IMR-90 (cell line): ENCODE measurements around the gene SIPA1L3. TPM values are rescaled to one million over a fixed set of nuclear protein-coding genes. Genes with fewer than 3 reads are reported as not detected.

ENCODE experiments used
- ATAC-seq: fragments of 200-7000 bp; cut with Tn5 transposase; 2 replicates; pipeline ENCODE4 v1.9.1; 2020; ENCODE audit warnings: low read depth, mild to moderate bottlenecking, moderate library complexity
- BruUV-seq: library from RNA; stranded (reverse); fragments of 400-500 nt; replicated peaks from 2 replicates; lab custom pipeline; 2021; lab: Mats Ljungman, UMichigan
- CTCF ChIA-PET: fragments of 300-600 bp; formaldehyde crosslinking; extraction: SDS; loops from one replicate; lab custom pipeline; 2021; ENCODE audit warnings: antibody characterized with exemption; lab: Yijun Ruan, JAX
- POLR2A ChIA-PET: fragments of 300-600 bp; sonication (Branson Sonifier 250); formaldehyde crosslinking; loops from one replicate; lab custom pipeline; 2022; ENCODE audit warnings: antibody characterized with exemption; ENCODE audit not compliant: unreplicated experiment; lab: Charles Lee
- DNase-seq: peaks from one replicate; pipeline ENCODE4 v3.0.0; 2013
- H2AFZ ChIP-seq: replicated peaks from 2 replicates; pipeline ENCODE3; 2013; ENCODE audit warnings: low read length, mild to moderate bottlenecking; ENCODE audit not compliant: poor library complexity
- H2AK5ac ChIP-seq: 2 replicates; pipeline ENCODE4 v1.6.1; 2013; ENCODE audit warnings: low read depth, low read length, inconsistent platforms
- H2AK9ac ChIP-seq: replicated peaks from 2 replicates; pipeline ENCODE3; 2013; ENCODE audit warnings: mild to moderate bottlenecking, low read depth, low read length, moderate library complexity; ENCODE audit not compliant: poor library complexity
- H2BK120ac ChIP-seq: 2 replicates; pipeline ENCODE4 v1.6.1; 2013; ENCODE audit warnings: low read depth, low read length, inconsistent platforms
- H2BK15ac ChIP-seq: 3 replicates; pipeline ENCODE4 v1.6.1; 2013; ENCODE audit warnings: low read depth, low read length, inconsistent platforms
- H2BK20ac ChIP-seq: 2 replicates; pipeline ENCODE4 v1.6.1; 2013; ENCODE audit warnings: low read depth, mild to moderate bottlenecking, inconsistent platforms, low read length, moderate library complexity
- H2BK5ac ChIP-seq: 2 replicates; pipeline ENCODE4 v1.6.1; 2013; ENCODE audit warnings: mild to moderate bottlenecking, low read depth, low read length, inconsistent platforms; ENCODE audit not compliant: poor library complexity, severe bottlenecking
- H3K14ac ChIP-seq: replicated peaks from 2 replicates; pipeline ENCODE4 v1.6.1; 2013; ENCODE audit warnings: low read depth, low read length, inconsistent platforms
- H3K18ac ChIP-seq: 2 replicates; pipeline ENCODE4 v1.6.1; 2013; ENCODE audit warnings: low read depth, low read length, control low read depth
- H3K23ac ChIP-seq: 2 replicates; pipeline ENCODE4 v1.6.1; 2013; ENCODE audit warnings: low read depth, low read length, inconsistent platforms
- H3K27ac ChIP-seq: 2 replicates; pipeline ENCODE4 v1.5.1; 2013; ENCODE audit warnings: mild to moderate bottlenecking, control low read depth, low read length; ENCODE audit not compliant: insufficient read depth
- H3K27me3 ChIP-seq: 2 replicates; pipeline ENCODE4 v1.6.1; 2013; ENCODE audit warnings: low read length; ENCODE audit not compliant: control insufficient read depth, insufficient read depth
- H3K36me3 ChIP-seq: 2 replicates; pipeline ENCODE4 v1.6.1; 2013; ENCODE audit warnings: low read length, mixed read lengths; ENCODE audit not compliant: control insufficient read depth, insufficient read depth
- H3K4ac ChIP-seq: 2 replicates; pipeline ENCODE4 v1.6.1; 2013; ENCODE audit warnings: low read depth, low read length, inconsistent platforms
- H3K4me1 ChIP-seq: 2 replicates; pipeline ENCODE4 v1.6.1; 2013; ENCODE audit warnings: low read length, mixed read lengths; ENCODE audit not compliant: control insufficient read depth, insufficient read depth
- H3K4me2 ChIP-seq: 2 replicates; pipeline ENCODE4 v1.6.1; 2013; ENCODE audit warnings: low read depth, mild to moderate bottlenecking, control low read depth, low read length, moderate library complexity
- H3K4me3 ChIP-seq: 2 replicates; pipeline ENCODE4 v1.5.1; 2013; ENCODE audit warnings: low read depth, mild to moderate bottlenecking, control low read depth, low read length, moderate library complexity; ENCODE audit not compliant: insufficient read depth
- H3K56ac ChIP-seq: 2 replicates; pipeline ENCODE4 v1.6.1; 2013; ENCODE audit warnings: low read length, inconsistent platforms; ENCODE audit not compliant: insufficient read depth; ENCODE audit errors: extremely low read depth
- H3K79me1 ChIP-seq, 2 experiments: 2 replicates each; pipeline ENCODE4 v1.6.1; 2013; ENCODE audit warnings: low read length in 2 of 2, inconsistent platforms in 1 of 2, low read depth in 1 of 2
- H3K9ac ChIP-seq: 2 replicates; pipeline ENCODE4 v1.6.1; 2013; ENCODE audit warnings: low read depth, low read length, control low read depth
- H3K9me1 ChIP-seq: 2 replicates; pipeline ENCODE4 v1.6.1; 2013; ENCODE audit warnings: low read length, inconsistent platforms; ENCODE audit not compliant: insufficient read depth
- H3K9me3 ChIP-seq: 2 replicates; pipeline ENCODE4 v1.6.1; 2013; ENCODE audit warnings: low read length; ENCODE audit not compliant: control insufficient read depth, insufficient read depth
- H4K20me1 ChIP-seq: 2 replicates; pipeline ENCODE4 v1.6.1; 2013; ENCODE audit warnings: low read length, inconsistent platforms; ENCODE audit not compliant: insufficient read depth
- H4K5ac ChIP-seq: 2 replicates; pipeline ENCODE4 v1.6.1; 2013; ENCODE audit warnings: mild to moderate bottlenecking, low read depth, low read length, control low read depth
- H4K8ac ChIP-seq, 2 experiments: 2 replicates each; pipeline ENCODE4 v1.6.1; 2013; ENCODE audit warnings: low read depth in 2 of 2, low read length in 2 of 2, control low read depth in 1 of 2, inconsistent platforms in 1 of 2
- H4K91ac ChIP-seq: 2 replicates; pipeline ENCODE4 v1.6.1; 2013; ENCODE audit warnings: low read depth, low read length, inconsistent platforms; ENCODE audit not compliant: insufficient read depth
- BHLHE40 ChIP-seq: fragments of 150-350 bp; IDR thresholded peaks from 2 replicates; pipeline ENCODE4 v1.6.1; 2016; ENCODE audit warnings: mild to moderate bottlenecking, low read depth, low read length
- CEBPB ChIP-seq: IDR thresholded peaks from 2 replicates; pipeline ENCODE4 v1.6.1; 2012; ENCODE audit warnings: low read depth, low read length, improper control_type of control experiment
- CHD1 ChIP-seq: IDR thresholded peaks from 2 replicates; pipeline ENCODE4 v1.6.1; 2012; ENCODE audit warnings: low read depth, low read length, improper control_type of control experiment
- CTCF ChIP-seq: conservative IDR thresholded peaks from 2 replicates; pipeline ENCODE4 v1.5.1; 2012; ENCODE audit warnings: mild to moderate bottlenecking, low read depth, low read length, improper control_type of control experiment
- FOS ChIP-seq: fragments of 150-350 bp; IDR thresholded peaks from 2 replicates; pipeline ENCODE4 v1.6.1; 2016; ENCODE audit warnings: low read depth, low read length
- MAFK ChIP-seq: IDR thresholded peaks from 2 replicates; pipeline ENCODE4 v1.6.1; 2012; ENCODE audit warnings: low read depth, low read length, improper control_type of control experiment
- MAZ ChIP-seq: IDR thresholded peaks from 2 replicates; pipeline ENCODE4 v1.6.1; 2012; ENCODE audit warnings: low read depth, mild to moderate bottlenecking, low read length, improper control_type of control experiment, moderate library complexity, borderline replicate concordance
- MXI1 ChIP-seq: IDR thresholded peaks from 2 replicates; pipeline ENCODE4 v1.6.1; 2012; ENCODE audit warnings: low read depth, mild to moderate bottlenecking, low read length, moderate library complexity, borderline replicate concordance
- POLR2A ChIP-seq: IDR thresholded peaks from 2 replicates; pipeline ENCODE4 v1.6.1; 2012; ENCODE audit warnings: mild to moderate bottlenecking, low read depth, low read length
- RAD21 ChIP-seq: IDR thresholded peaks from 2 replicates; pipeline ENCODE4 v1.6.1; 2012; ENCODE audit warnings: low read length, improper control_type of control experiment
- RCOR1 ChIP-seq: IDR thresholded peaks from 2 replicates; pipeline ENCODE4 v1.6.1; 2012; ENCODE audit warnings: mild to moderate bottlenecking, low read length, improper control_type of control experiment; ENCODE audit not compliant: insufficient replicate concordance
- RFX5 ChIP-seq: IDR thresholded peaks from 2 replicates; pipeline ENCODE4 v1.8.0; 2012; ENCODE audit warnings: low read depth, mild to moderate bottlenecking, low read length, moderate library complexity
- SMC3 ChIP-seq: fragments of 150-350 bp; IDR thresholded peaks from 2 replicates; pipeline ENCODE4 v1.6.1; 2016; ENCODE audit warnings: low read depth, mild to moderate bottlenecking, antibody characterized with exemption, low read length, moderate library complexity
- WGBS, 2 experiments: methylation state at CpG; one replicate each; pipeline versions ENCODE4 v1.1.5 to v1.1.7; 2013; ENCODE audit warnings: missing lambda C conversion rate in 2 of 2; ENCODE audit not compliant: insufficient read length in 1 of 2; ENCODE audit errors: extremely low coverage in 2 of 2; 5-methylcytosine and 5-hydroxymethylcytosine counted together
- dilution Hi-C: fragments of 300-500 bp; cut with HindIII; formaldehyde crosslinking; loops from one replicate; pipeline ENCODE4 v1.14.3; 2018; ENCODE audit warnings: low sequenced_read_pairs; ENCODE audit not compliant: unreplicated experiment
- in situ Hi-C: fragments of 300-500 bp; cut with MboI; formaldehyde crosslinking; loops from 3 replicates; pipeline ENCODE4 v1.14.3; 2019; ENCODE audit warnings: low sequenced_read_pairs, inconsistent platforms, mixed read lengths
- intact Hi-C: fragments of 100-400 bp; cut with micrococcal nuclease; formaldehyde crosslinking; loops from 2 replicates; pipeline ENCODE4 v1.10.0; 2022
- polyA plus RNA-seq, 3 experiments: library from polyadenylated mRNA; depleted of rRNA; stranded (reverse); fragments of >200 nt; gene quantifications; 2 replicates each; pipeline ENCODE4 v1.2.3, GENCODE V29; 2012; ENCODE audit warnings: low replicate concordance in 1 of 3
- total RNA-seq: library from RNA; depleted of rRNA; stranded (reverse); fragments of >200 nt; gene quantifications from 2 replicates; pipeline ENCODE4 v1.2.3, GENCODE V29; 2012
- TF ChIP-seq, protein P1 (sequence below): fragments of 150-350 bp; IDR thresholded peaks from 2 replicates; pipeline ENCODE4 v1.6.1; 2017; ENCODE audit warnings: mild to moderate bottlenecking, antibody characterized with exemption, low read length, low read depth

The SIPA1L3 gene
- total and polyA plus RNA-seq, 2 of the 4 experiments (the other 2 are of a cell fraction), result 4.1 to 9.4 TPM

DNA sequence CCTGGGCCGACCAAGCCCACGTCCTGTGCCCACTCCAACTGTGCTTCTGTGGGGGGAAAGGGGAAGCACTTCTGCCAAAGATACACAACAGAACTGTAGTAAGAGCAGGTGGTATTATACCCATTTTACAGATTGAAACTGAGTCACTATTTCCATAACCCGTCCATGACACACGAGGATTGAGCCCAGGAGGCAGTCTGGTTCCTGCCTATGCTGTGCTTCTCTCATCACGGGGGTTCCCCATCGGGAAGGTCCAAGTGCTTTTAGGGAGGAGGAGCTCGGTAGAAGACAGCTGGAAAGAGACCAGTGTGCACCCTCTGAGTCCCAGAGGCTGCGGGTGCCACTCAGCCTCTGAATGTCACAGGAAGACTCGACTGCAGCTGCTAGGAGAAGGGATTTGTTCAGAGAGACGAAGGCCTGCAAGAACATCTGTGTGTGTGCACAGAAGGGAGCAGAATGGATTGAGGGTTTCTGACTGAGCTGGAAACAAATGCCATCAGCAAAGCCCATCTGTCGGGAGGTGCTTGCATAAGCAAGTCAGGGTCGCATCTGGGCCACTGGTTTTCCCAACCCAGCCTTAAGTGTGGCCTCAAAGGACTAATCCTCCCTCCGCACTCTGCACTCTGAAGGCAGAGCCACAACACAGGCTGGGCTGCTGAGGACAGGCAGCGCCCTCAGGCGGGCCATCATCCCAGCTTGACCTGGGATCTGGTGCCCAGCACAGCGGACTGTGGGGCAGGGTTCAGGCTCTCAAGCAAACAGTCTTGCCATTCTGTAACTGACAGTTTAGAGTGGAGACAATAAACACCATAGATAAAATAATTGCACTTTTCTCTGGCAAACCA, 167.1 kb downstream of the SIPA1L3 start (continued):
- no peak for TF ChIP-seq MAZ

DNA sequence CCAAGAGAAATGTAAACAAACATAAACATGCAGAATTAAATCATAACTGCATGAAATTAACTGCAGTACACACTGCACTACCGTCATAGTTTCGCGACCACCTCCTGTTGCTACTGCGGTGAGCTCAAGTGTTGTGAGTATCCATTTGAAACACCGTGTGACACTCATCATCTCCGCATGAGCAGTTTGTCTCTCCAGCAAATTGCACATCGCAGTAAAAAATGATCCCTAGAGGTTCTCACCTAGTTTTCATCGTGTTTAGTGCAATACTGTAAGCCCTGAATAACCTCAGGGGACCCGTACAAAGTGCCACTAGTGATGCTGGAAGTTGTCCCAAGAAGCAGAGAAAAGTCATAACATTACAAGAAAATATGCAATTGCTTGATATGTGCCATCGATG, 169.3 kb downstream of the SIPA1L3 start:
- no peak overlapping the region for H2AK5ac ChIP-seq
- H4K20me1 ChIP-seq, result peaks cover 8% of the 10 kb centered on the region; the same call in 1 of the 2 replicates
- H2BK120ac ChIP-seq, result no peak overlapping the region
- H3K4ac ChIP-seq, result no peak overlapping the region
- H3K27ac ChIP-seq, result no peak overlapping the region
- H3K9ac ChIP-seq, result no peak overlapping the region
- no peak overlapping the region for H4K8ac ChIP-seq
- no peak overlapping the region for H2AFZ ChIP-seq
- DNase-seq (no peak), ATAC-seq (no peak)
- peaks cover 11% of the 10 kb centered on the region for H3K4me1 ChIP-seq
- ChIA-PET POLR2A (interaction anchor here (0.5 kb wide), 1 partner anchor 881 kb away, joined by 4 read pairs; no protein-coding TSS in a partner anchor), CTCF (interaction anchor here (1.4 kb wide), 1 partner anchor 174 kb away, joined by 3 read pairs; no protein-coding TSS in a partner anchor)
- no peak overlapping the region for H3K23ac ChIP-seq
- peaks cover 23% of the 10 kb centered on the region; the same call in 1 of the 2 replicates for H3K9me1 ChIP-seq
- H2AK9ac ChIP-seq, result no peak overlapping the region
- peaks cover 3% of the 10 kb centered on the region; the same call in 1 of the 2 replicates for H3K9me3 ChIP-seq
- H3K56ac ChIP-seq, result no peak overlapping the region
- H4K91ac ChIP-seq, result no peak overlapping the region
- no peak overlapping the region for H2BK15ac ChIP-seq
- H2BK20ac ChIP-seq, result no peak overlapping the region
- no peak overlapping the region for H2BK5ac ChIP-seq
- no peak overlapping the region for H3K4me3 ChIP-seq
- no TSS peak for BruUV-seq
- H3K14ac ChIP-seq, result no peak overlapping the region; the same call in 1 of the 2 replicates
- 96% methylated on average over 7 of the region's 10 CpGs; no CpG with 5 or more reads in 1 of the 2 experiments for WGBS, 2 experiments
- H3K36me3 ChIP-seq, result no peaks in the 10 kb centered on the region
- H3K79me1 ChIP-seq, result peaks cover 36 to 73% of the 10 kb centered on the region in 2 experiments
- intact Hi-C loops (no loop called here), dilution Hi-C loops (no loop called here), in situ Hi-C loops (no loop called here)
- H4K5ac ChIP-seq, result no peak overlapping the region
- no peak overlapping the region for H3K18ac ChIP-seq
- no peak overlapping the region for H3K4me2 ChIP-seq
- TF ChIP-seq FOS (no peak), SMC3 (no peak), RAD21 (no peak), MAZ (no peak), POLR2A (no peak), CEBPB (no peak), MXI1 (no peak), CTCF (no peak), CHD1 (no peak), RCOR1 (no peak), BHLHE40 (no peak), RFX5 (no peak), MAFK (no peak)
- TF ChIP-seq, protein P1, sequence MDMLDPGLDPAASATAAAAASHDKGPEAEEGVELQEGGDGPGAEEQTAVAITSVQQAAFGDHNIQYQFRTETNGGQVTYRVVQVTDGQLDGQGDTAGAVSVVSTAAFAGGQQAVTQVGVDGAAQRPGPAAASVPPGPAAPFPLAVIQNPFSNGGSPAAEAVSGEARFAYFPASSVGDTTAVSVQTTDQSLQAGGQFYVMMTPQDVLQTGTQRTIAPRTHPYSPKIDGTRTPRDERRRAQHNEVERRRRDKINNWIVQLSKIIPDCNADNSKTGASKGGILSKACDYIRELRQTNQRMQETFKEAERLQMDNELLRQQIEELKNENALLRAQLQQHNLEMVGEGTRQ, result no peak
- H3K27me3 ChIP-seq, result no peaks in the 10 kb centered on the region
